ENCODE measurements around the gene GRAP2. TPM values are rescaled to one million over a fixed set of nuclear protein-coding genes. Genes with fewer than 3 reads are reported as not detected.
"Not testable (repeated sequence)": the region's sequence is repeated elsewhere in the genome, so short reads cannot be mapped to it uniquely, and the experiment has no call there.

Gene GRAP2
- polyA plus RNA-seq, 3 donors, result 0.95 to 1.5 (median 1.2) TPM

DNA sequence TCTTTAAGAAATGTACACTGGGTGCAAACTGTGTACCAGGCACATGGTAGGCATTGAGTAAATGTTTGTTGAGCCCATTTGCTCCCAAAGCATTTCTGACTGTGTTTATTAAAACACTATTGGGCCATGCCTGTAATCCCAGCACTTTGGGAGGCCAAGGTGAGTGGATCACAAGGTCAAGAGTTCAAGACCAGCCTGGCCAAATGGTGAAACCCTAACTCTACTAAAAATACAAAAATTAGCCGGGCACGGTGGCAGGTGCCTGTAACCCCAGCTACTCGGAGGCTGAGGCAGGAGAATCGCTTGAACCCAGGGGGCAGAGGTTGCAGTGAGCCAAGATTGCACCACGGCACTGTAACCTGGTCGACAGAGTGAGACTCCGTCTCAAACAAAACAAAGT, 92.0 kb downstream of the GRAP2 start:
- DNase-seq, result not testable (repeated sequence)

GRCh38 chr22:39994041-39994565, 93.2 kb downstream of the GRAP2 start:
- no peak for DNase-seq

DNA sequence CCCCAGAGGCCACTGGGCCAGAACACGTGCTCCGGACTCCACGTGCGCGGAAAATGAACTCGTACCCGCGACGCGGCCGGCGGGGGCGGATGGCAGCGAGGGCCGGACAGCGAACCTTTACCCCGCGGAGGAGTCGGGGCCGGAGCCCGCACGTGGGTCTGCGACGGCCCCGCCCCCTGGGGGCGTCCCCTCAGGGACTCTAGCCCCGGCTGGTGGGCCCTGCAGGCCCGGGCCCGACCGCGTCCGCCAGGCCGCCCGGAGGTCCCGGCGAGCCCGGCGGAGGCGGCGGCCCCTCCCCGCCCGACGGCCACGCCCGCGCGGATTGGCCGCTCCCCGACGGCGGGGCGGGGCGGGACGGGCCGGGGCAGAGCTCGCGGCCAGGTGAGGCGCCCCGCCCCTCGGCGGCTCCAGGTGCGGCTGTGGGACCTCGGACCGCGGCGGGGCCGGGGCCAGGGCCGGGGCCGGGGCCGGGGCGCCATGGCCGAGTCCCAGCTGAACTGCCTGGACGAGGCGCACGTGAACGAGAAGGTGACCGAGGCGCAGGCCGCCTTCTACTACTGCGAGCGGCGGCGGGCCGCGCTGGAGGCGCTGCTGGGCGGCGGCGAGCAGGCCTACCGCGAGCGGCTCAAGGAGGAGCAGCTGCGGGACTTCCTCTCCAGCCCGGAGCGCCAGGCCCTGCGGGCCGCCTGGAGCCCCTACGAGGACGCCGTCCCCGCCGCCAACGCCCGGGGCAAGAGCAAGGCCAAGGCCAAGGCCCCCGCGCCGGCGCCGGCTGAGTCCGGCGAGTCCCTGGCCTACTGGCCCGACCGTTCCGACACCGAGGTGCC, 93.9 kb downstream of the GRAP2 start, which contains the start of gene FAM83F:
Gene FAM83F, plus strand, starts transcription at position 389 of the 827 bp plus-strand sequence. Its CDS starts 89 bp downstream, at position 478.
- DNase-seq, result no peak

GRCh38 chr22:39995393-39996252, 94.7 kb downstream of the GRAP2 start:
- no peak for DNase-seq

DNA sequence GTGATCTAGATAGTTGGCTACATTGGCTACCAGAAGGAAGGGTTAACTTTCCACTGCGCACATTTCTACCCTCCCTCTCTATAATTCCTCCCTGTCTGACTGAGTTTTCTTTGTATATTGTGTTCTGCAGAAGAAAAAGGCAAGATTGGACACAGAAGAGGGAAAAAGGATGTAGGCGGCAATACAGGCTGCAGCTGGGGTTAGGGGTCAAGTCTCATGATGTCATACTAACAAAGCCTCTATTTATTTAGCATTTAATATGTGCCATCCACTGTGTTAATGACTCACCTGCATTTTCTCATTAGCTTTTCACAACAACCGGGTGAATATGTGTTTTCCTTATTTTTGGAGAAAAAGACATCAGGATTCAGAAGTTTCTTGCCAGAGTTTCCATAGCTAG, 95.8 kb downstream of the GRAP2 start:
- no peak for DNase-seq

DNA sequence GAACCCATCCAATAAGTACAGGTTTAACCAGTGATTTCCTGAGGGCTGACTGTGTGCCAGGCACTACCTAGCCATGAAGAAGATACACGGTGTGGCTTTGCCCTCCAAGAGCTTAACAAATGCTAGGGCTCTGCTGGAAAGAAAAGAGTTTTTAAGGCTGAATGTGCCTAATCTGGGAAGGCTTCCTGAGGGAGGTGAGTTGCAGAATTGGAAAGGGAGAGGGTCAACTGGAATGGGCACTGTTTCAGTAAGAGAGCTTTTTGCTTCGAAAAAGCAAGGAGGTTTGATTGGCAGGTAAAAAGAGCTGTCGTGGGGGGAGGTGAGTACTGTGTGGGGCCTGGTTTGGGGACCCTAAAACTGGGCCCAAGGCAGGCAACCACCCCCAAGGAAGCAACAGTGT, 96.5 kb downstream of the GRAP2 start:
- no peak for DNase-seq

DNA sequence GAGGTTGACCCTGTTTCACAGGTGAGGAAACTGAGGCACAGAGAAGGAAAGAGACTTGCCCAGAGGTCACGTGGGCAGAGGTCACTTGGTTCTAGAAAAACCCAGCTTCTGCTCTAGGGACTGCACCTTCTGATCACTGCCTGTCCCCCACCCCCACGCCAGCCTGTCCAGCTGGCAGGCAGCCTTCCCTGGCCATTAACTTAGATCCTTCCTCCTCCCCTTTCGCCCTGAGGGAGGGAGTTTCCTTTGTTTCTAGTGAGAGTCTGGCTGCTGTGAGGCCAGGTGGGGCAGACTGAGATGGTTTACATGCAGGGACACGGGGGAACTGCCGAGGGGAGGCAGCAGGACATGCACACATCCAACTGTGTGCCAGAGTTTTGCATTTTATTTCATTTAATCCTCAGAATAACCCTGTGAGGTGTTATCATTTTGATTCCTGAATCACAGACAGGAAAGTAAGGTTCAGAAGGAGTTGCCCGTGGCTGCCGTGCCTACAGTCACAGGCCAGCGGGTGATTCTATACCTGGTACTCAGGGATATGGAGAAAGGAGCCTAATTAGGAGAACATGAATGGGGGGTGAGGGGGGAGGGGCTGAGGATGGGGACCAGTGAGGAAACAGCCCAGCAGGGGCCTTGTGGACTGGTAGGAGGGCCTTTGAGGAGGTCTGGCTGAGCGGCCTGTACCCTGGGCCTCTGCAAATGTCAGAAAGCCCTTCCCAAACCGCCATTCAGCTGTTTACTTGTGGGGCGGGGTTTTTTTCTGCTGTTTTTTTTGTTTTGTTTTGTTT, 97.2 kb downstream of the GRAP2 start:
- peak; percentile 84 for DNase-seq

DNA sequence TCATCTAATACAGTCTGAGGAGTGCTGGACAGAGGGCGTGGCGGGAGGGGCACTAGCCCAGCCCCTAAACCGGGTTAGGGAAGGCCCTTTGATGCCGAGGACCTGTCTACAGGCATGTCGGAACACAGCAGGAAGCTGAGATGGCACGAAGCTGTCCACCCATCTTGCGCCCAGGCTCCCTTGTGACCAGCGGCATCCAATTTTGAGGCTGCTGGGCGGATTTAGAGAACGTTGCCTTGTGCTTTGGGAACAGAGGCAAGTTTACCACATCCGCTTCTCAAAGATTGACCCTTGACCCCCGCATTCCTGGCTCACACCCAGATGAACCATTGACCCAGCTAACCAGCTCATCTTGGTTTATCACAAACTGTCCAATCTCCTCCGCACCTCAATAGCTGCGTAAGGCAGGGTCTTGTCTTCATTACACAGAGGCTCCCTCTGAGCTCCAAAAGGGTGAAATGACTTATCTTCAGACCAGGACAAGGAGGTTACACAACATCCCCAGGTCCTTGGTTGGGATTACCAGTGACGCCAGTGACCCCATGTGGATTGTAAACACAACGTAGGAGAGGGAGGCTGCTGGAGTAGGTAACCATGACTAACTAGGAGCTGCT, 98.4 kb downstream of the GRAP2 start:
- no peak for DNase-seq

DNA sequence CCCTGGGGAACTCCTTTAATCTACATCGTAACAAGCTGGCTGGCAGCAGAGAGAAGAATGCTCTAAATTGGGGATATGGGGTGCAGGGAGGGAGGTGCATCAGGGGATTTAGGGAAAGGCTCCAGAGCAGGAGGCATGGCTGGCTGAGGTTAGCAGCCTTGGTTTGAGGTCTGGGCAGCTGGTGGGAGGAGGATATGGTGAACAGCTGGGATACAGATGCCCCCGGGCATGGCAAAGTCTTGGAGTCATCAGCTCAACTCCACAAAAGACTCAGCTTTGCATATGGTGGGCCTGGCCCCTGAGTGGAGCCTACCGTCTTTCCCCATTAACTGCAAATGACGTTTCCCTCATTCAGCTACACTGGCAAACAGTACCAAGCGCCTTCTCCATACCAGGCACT, 99.3 kb downstream of the GRAP2 start:
- DNase-seq, result no peak

GRCh38 chr22:40001106-40001505, 100.2 kb downstream of the GRAP2 start:
- DNase-seq, result no peak

DNA sequence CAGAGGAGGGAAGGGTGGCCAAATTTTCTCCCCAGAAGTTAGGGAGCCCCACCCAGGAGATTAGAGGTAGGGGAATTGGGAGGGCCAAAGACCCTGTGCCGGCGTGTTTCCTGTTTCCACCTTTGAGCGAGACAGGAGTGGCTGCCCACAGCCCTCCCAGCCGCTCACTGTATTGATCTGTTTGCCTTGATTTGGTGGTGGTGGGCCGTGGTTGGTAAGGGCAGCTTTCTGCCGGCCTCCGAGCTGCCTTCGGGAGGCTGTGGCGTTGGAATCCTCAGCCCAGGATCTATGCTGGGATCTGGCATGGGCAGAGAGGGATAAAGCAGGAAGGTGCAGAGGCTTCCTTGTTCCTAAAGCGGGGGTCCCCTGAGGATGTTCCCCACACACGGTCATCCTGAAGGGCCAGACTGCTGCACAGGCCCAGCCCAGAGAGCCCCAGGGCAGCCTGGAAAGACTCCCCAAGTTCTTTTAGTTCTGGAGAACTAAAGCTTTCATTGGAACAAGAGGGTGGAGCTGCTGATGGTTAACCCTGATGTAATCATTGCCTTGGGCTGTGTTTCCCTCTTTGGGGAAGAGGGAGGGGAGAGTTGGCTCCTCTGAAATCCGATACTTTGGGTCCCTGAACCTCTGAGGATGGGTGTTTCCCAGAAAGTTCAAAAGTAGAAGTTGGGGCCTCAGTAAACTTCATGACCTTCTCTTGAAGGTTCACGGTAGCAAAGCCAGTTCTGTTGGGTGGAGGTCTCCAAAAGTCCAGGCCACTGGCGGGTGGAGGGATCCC, 101.1 kb downstream of the GRAP2 start:
- no peak for DNase-seq

GRCh38 chr22:40002935-40003715, 102.2 kb downstream of the GRAP2 start:
- DNase-seq, result no peak

DNA sequence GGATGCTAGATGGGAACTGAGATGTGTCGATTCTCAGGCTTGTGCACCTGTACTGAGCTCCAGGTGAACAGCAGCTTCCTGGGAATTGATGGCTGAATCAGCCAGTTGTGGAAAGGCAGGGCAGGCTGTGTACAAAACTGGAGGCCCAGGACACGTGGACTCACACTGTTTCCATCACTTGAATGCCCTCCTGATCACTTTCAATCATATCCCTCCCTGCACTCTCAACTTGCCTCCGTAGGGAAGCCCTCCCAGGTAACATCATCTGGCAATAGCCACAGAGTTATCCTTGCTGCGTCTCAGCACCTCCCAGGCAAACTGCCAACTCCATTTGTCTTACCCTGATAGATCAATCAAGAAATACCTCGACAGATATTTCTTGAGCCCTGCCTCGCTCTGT, 104.0 kb downstream of the GRAP2 start:
- DNase-seq, result no peak

DNA sequence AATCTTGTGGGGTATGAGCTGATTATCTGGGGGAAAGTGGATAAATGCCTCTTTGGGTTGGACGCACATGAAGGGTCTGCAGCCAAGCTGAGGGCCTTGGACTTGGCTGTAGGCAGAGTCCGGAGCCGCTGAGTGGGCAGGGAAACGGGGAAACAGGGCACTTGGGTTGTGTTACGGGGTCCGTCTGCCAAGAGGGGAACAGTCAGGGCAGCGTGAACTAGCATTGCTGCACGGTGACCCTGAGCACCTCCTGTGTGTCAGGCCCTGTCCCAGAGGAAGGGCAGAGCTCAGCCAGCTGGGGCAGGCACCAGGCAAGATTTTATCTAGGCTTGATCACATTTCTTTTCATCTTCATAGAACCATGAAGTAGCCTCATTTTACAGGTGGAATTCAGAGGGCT, 105.8 kb downstream of the GRAP2 start:
- DNase-seq, result no peak

GRCh38 chr22:40007853-40008710, 107.2 kb downstream of the GRAP2 start:
- DNase-seq, result no peak

GRCh38 chr22:40008726-40009291, 107.9 kb downstream of the GRAP2 start:
- no peak for DNase-seq

DNA sequence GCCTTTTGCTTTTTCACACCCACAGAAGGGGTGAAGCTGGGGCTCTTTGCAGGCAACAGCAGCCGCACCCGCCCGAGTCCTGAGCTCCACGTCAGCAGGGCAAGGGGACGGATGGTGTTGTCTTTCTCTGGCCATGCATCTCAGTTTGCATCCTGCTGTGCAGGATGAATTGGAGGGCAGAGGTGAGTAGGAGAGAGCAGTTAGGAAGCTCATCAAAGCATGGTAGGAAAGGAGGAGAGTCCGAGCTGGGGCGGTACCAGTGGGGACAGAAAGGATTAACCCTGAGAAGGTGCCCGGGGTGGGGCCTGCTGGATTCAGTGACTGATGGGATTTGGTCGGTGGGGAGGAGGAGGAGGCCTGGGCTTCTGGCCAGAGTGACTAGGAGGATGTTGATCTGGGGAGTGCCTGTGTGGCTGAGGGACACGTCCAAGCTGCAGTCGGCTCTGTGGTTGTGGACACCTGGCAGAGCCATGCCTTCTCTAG, 108.4 kb downstream of the GRAP2 start:
- DNase-seq, result peak; percentile 50
